Stimulated activated CD4-positive, alpha-beta T cell treated with anti-CD3 and anti-CD28 coated beads, TNF-alpha, amount 100 ng/mL, for 48 hours (primary cell): ENCODE measurements around the gene NTRK2.

Experiments
- DNase-seq, 3 donors: peaks; one replicate each; pipeline ENCODE4 v3.0.0-alpha.2; 2020; ENCODE audit warnings: low read depth in 3 of 3

Gene NTRK2

GRCh38 chr9:84780385-84780784 lies 110.9 kb downstream of the NTRK2 start:
- DNase-seq, result no peak

DNA sequence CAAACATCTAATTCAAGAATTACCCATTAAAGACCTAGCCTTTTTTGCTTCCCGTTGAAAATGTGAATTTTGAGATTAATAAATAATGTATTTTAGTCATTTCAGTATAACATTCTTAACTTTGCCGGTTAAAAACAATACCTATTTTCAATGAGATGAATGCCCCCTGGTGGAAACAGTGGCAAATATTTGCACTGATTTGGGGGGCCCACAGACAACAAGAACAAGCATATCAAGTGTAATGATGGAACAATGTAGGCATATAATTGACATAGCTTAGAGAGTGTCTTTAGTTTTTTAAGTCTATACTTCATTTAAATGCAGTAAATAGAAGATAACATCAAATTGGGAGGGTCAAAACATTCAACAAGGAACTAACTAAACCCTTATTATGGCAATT lies 111.9 kb downstream of the NTRK2 start:
- DNase-seq, result no peak

DNA sequence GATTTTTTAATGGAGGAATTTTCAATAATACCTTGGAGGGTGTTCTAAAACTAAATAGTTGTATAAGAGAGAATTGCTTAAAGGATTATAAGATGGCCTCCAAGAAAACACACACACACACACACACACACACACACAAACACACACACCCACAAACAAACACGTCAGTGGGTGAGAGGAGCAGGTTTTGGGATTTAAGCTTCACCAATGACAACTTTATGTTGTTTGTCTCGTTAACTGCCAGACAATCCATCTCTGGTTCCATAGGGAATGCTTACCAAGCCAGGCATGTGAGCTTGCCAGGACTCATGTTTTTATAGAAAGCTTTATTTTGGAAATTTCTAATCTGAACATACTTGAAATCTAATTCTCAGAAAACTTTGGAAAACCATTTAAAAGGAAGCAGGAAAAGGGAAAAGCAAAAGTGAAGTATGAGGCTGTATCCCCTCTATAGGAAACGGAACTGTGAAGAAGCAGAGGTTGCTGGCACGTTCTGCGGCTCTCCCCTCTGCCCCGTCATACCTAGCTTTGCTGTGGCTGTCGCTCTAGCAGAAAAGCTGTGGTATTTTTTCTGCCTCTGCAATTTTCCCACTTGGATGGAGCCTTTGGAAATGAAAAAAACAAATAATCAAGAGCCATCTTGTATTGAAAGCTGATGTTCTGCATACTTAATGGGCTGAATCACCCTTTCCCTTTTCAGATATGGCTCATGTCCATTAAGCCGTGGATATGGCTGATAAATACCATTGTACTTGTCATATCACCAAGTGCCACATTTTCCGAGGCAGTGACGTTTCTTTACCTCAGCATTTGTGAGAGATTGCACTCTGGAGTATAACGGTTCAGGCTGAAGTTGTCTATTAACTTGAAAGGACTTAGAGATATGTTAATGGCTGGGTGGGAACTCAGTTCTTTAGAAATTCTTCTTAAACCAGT lies 112.7 kb downstream of the NTRK2 start:
- DNase-seq, result no peak

DNA sequence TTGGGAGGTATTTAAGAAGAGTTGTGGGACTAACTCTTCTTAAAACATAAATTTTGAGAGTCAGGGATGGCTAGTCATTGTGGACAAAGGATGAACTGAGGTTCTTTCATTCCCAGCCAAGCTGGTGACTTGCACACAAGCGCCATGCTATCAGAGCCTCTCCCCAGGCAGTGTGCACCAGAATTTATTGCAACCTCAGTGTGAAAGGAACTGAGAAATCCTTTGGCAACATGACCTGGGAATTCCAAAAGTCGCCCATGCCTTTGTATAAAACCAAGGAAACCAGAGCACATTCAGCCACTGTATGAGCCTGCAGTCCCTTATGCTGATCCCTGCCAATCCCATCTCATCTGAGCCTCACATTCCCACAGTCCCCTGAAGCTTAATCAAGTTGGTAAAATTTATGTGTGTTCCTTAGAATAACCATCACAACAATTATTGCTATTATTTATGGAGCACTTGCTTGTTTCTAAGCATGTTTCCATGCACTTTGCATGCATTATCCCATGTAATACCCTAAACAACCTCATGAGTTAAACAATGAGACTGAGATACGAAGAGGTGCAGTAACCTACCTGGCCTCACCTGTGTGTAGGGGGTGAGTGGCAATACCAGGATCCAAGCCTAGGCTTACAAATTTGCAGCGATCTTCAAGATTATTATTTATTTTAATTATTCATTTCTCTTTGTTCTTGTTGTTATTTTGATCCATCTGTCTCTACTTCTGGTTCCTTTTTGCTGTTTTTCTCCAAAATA lies 116.4 kb downstream of the NTRK2 start:
- no peak for DNase-seq

GRCh38 chr9:84788803-84789462 lies 119.4 kb downstream of the NTRK2 start:
- no peak for DNase-seq

DNA sequence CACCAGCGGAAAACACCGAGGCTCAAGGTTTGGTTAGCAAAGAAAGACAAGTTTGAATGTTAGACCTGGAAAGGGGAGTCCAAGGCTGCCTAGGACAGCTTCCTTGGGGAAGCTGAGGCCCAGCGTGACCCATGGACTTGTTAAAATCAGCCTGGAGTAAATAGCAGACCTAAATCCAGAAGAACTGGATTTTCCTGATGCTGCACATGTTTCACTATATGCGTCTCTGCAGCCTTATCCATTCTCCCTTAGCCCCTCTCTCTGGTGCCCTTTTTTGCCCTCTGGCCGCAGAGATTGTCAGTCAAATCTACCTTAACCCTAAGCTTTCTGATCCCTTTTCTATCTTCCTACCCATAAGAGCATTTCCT lies 119.9 kb downstream of the NTRK2 start:
- DNase-seq, result no peak

DNA sequence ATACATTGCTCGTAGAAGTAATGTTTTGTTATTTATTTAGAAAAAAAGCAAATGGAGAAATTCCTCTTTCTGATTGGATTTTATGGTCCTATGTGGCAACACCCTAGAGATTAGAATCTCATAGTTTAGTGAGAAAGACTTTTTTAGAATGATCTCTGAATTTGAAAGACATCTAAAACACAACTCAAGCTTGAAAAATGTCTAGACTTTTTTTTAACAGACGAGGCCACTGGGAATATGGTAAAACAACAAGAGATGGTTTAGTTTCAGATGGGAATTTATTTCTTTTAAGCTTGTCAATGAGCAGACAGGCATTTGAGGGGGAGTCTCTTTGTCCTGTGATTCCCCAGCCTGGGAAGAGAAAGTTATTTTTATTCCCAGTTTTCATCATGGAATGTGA lies 122.1 kb downstream of the NTRK2 start:
- DNase-seq, result no peak

DNA sequence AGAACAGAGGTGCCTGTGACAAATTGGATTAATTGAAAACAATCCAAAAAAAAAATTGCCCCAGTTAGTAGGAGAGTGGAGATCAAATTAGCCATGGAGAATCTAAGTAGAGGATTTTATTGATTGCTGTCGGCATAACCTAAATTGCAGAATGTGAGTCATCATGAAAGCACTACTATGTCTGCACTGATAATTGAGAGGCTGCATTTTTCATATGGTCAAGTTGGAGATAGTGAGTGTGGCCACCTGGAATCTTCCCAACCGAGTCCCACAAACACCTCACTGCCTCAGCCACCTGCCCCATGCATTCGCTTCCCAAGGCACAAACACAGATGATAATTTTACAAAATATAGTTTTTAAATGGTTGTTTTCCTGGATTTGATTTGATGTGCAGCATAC lies 123.7 kb downstream of the NTRK2 start:
- DNase-seq, result no peak

DNA sequence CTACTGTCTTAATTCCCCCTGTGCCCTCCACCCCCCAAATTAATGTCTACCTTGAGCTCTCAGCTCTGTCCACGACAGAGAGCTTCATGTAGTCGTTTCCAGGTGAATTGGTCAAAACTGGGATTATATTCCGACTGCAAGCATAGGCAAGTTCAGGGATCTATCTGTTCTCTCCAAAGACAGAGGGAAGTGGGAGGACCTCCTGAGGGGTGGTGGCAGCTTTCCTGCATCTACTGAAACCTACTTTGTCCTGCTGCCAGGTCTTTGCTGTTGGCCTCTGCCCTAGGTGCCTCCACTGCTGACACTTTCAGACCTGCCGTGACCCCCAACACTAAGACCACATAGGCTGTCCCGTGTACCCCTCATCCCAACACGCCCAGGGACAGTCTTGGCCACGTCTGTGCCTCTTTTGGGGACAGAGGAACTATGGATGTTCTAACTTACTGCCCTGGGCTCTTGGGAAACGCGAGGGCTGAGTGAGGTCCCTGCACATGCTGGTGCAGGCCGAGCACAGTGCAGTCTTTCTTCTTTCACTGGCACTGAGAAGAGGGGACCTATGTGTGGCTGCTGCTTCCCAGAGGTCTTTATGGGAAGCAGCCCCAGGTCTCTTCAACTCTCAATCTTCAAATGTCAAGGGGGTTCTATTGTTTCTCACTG lies 125.6 kb downstream of the NTRK2 start:
- no peak for DNase-seq

GRCh38 chr9:84796404-84796803 lies 126.9 kb downstream of the NTRK2 start:
- DNase-seq, result no peak

DNA sequence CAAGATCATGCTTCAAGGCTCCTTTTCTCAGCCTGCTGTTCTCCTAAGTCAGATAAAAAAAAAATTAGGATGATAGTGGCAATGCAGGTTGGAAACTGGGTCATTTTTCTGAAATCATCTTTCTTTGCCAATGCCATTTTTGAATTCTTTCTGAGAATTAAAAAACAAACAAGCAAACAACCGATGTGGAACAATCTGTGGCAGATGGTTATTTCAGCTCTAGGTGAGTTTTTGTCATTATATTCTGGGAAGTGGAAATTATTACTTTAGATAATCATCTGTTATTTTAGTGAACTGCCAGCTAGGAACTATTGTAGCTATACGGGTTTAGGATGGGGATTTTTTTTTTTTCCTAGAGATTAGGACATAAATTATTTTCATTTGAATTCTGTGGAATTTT lies 129.7 kb downstream of the NTRK2 start:
- DNase-seq, result no peak

GRCh38 chr9:84804951-84805694 lies 135.6 kb downstream of the NTRK2 start:
- DNase-seq, result no peak

- DNase-seq, result no peak
Observed at GRCh38 chr9:84807431-84807830, 137.9 kb downstream of the NTRK2 start.

GRCh38 chr9:84807870-84808390 lies 138.4 kb downstream of the NTRK2 start:
- DNase-seq, result no peak

- DNase-seq, result no peak
Observed at GRCh38 chr9:84808416-84808815, 138.9 kb downstream of the NTRK2 start.

GRCh38 chr9:84811072-84811750 lies 141.7 kb downstream of the NTRK2 start:
- no peak for DNase-seq

GRCh38 chr9:84811751-84812074 lies 142.2 kb downstream of the NTRK2 start:
- no peak for DNase-seq

GRCh38 chr9:84812355-84812754 lies 142.8 kb downstream of the NTRK2 start:
- DNase-seq, result no peak

- no peak for DNase-seq
Observed at GRCh38 chr9:84812847-84813246, 143.3 kb downstream of the NTRK2 start.

DNA sequence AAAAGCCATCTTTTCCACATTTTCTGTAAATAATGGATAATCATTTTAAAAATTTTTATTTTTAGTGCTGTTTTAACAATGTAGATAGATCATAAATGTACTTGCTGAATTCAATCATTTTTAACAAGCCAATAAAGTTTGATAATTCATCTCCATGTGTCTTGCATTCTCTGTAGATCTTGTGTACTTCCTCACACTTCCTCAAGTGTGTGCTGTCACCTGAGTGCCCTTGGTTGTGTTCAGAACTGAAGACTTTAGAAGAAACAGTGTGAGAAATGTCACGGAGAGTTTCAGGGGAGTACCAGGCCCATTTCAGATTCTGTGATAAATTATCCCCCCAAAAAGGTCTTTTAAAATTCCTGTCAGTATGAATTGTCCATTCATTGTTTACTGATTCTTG lies 146.0 kb downstream of the NTRK2 start:
- no peak for DNase-seq

DNA sequence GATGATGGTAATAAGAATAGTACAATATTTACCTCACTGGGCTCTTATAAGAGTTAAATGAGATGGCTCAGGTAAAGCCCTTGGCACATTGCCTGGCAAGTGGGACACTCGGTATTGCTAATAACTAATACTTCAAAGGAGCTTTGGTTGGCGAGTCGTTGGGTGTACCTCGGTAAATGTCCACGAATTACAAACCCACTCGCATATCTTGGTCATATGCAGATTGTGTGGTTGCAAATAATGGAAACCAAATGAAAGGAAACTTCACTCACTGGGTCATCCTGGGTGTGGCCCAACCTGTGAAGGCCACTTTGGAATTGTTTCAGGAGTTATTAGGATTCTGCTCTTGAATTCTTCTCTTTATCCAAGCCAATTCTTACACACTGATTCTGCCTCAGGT lies 147.5 kb downstream of the NTRK2 start:
- no peak for DNase-seq
